ENCODE results near the gene SLC12A4. TPM values are rescaled to one million over a fixed set of nuclear protein-coding genes. Genes with fewer than 3 reads are reported as not detected.

Gene SLC12A4
- total and polyA plus RNA-seq, 2 experiments from 2014 or later, result 19.9 to 53.0 TPM

DNA sequence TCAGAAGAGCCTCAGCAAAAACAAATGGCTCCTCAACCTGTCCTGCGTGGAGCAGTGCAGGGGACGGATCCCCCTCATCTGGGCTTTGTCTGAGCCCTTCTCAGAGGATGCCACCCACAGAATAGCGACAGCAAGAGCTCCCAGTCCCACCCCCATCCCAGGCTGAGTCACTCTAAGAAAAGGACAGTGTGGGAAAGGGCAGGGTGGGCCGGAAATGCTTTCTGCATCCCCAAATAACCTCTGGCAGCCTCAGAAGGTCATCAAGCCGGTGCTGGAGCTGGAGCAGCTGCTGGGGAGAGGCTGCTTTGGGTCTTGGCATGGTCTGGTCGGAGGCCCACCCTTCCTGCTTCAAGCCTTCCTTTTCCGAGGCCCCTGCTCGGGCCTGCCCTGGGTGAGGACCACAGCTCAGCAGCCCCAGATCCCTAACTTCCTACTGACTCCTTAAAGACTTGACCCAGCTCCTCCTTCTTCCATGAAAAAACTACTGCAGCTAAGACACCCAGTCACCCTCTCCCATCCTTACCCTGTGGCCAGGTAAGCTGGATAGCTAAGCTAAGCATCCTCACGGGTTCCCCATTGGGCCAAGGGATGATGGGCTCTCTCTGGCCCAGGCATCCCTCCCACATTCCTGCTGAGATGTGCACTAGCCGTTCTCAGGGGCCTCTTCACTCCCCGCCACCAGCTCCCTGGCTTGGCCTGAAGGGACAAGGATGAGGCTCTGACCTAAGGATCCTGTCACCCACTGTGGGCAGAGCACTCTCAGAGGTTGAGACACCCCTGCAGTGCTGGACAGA, 8.7 kb downstream of the SLC12A4 start:
- peaks cover 4% of the 10 kb centered on the region for H3K27me3 Mint-ChIP-seq (ENCODE audit: insufficient read depth, low read depth, poor library complexity)
- peaks cover 12% of the 10 kb centered on the region for H3K79me2 ChIP-seq (replicated peaks; ENCODE audit: insufficient read depth)
- H3K4me2 ChIP-seq, result no peak overlapping the region
- H3K9me3 Mint-ChIP-seq, result no peaks in the 10 kb centered on the region
- no peak overlapping the region for H3K4me3 ChIP-seq
- peaks cover 4% of the 10 kb centered on the region; the same call in 1 of the 2 replicates for H3K36me3 ChIP-seq (ENCODE audit: insufficient read depth)
- peaks cover 35% of the 10 kb centered on the region for H3K36me3 Mint-ChIP-seq (ENCODE audit: low read depth)
- H4K20me1 ChIP-seq (replicated peaks; ENCODE audit: insufficient read depth), result peaks cover 21% of the 10 kb centered on the region
- no peak overlapping the region for H3K4me3 Mint-ChIP-seq
- peaks cover 10% of the 10 kb centered on the region for H3K4me1 Mint-ChIP-seq
- H3K27ac ChIP-seq (ENCODE audit: low read depth), result no peak overlapping the region
- peaks cover 10% of the 10 kb centered on the region for H3K4me1 ChIP-seq (ENCODE audit: insufficient read depth)
- ATAC-seq, result no peak
- DNase-seq (ENCODE audit: low spot score), result no peak
- H3K27ac Mint-ChIP-seq, result no peak overlapping the region; the same call in 1 of the 2 replicates
- H2AFZ ChIP-seq, result no peak overlapping the region
- no peaks in the 10 kb centered on the region for H3K9me2 ChIP-seq (ENCODE audit: insufficient read depth)
- no peaks in the 10 kb centered on the region for H3K27me3 ChIP-seq (ENCODE audit: insufficient read depth)
- TF ChIP-seq ETS1 (IDR thresholded peaks at IDR 0.05), result no peak
- TF ChIP-seq POLR2AphosphoS5 (IDR thresholded peaks at IDR 0.05; ENCODE audit: low read depth), result no peak
- no peak for TF ChIP-seq EZH2 (IDR thresholded peaks at IDR 0.05; ENCODE audit: low read depth, unreplicated experiment)
- no peak for TF ChIP-seq ZNF331 (CRISPR knock-in tag; IDR thresholded peaks at IDR 0.05; ENCODE audit: low read depth)
- TF ChIP-seq EZH2phosphoT487 (IDR thresholded peaks at IDR 0.05; ENCODE audit: unreplicated experiment), result no peak
- TF ChIP-seq JUNB (IDR thresholded peaks at IDR 0.05; ENCODE audit: unreplicated experiment), result no peak
- TF ChIP-seq NANOG (IDR thresholded peaks at IDR 0.05; ENCODE audit: borderline replicate concordance), result no peak
- TF ChIP-seq, protein P1, sequence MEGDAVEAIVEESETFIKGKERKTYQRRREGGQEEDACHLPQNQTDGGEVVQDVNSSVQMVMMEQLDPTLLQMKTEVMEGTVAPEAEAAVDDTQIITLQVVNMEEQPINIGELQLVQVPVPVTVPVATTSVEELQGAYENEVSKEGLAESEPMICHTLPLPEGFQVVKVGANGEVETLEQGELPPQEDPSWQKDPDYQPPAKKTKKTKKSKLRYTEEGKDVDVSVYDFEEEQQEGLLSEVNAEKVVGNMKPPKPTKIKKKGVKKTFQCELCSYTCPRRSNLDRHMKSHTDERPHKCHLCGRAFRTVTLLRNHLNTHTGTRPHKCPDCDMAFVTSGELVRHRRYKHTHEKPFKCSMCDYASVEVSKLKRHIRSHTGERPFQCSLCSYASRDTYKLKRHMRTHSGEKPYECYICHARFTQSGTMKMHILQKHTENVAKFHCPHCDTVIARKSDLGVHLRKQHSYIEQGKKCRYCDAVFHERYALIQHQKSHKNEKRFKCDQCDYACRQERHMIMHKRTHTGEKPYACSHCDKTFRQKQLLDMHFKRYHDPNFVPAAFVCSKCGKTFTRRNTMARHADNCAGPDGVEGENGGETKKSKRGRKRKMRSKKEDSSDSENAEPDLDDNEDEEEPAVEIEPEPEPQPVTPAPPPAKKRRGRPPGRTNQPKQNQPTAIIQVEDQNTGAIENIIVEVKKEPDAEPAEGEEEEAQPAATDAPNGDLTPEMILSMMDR (conservative IDR thresholded peaks at IDR 0.05; ENCODE audit: low read depth in 2 of 2), result no peak
- no peak for TF ChIP-seq REST (IDR thresholded peaks at IDR 0.05; ENCODE audit: unreplicated experiment)
- no peak for TF ChIP-seq ZNF114 (CRISPR knock-in tag; IDR thresholded peaks at IDR 0.05)
- TF ChIP-seq STAT1 (IDR thresholded peaks at IDR 0.05; ENCODE audit: unreplicated experiment), result no peak
- no peak for TF ChIP-seq CREB1 (CRISPR knock-in tag; IDR thresholded peaks at IDR 0.05; ENCODE audit: low read depth)
- no peak for TF ChIP-seq ZNF462 (CRISPR knock-in tag; IDR thresholded peaks at IDR 0.05)
- 0 out of 2 replicates have a peak, but pooled peaks cover 4% of the 10 kb centered on the region for H3F3A ChIP-seq (replicated peaks; ENCODE audit: low read depth)
